HepG2 (cell line): ENCODE measurements around the gene TYROBP. TPM values are rescaled to one million over a fixed set of nuclear protein-coding genes. Genes with fewer than 3 reads are reported as not detected.

ENCODE experiments used
- ELF4 ChIP-seq: sonication (generic); formaldehyde crosslinking; IDR thresholded peaks from 2 replicates; pipeline ENCODE4 v1.5.0; 2020; ENCODE audit warnings: missing genetic modification reagents, mild to moderate bottlenecking, moderate library complexity, borderline replicate concordance
- ESRRA ChIP-seq: sonication (generic); formaldehyde crosslinking; IDR thresholded peaks from 2 replicates; pipeline ENCODE4 v1.5.1; 2020; ENCODE audit warnings: mild to moderate bottlenecking, low read depth, missing genetic modification reagents
- FIP1L1 ChIP-seq: fragments of 200-400 bp; formaldehyde crosslinking; IDR thresholded peaks from 2 replicates; pipeline ENCODE4 v1.6.1; 2018; ENCODE audit warnings: low read depth, mild to moderate bottlenecking, low read length, moderate library complexity, borderline replicate concordance; ENCODE audit not compliant: insufficient read depth
- FOXO1 ChIP-seq: sonication (generic); formaldehyde crosslinking; IDR thresholded peaks from 2 replicates; pipeline ENCODE4 v1.4.0; 2020; ENCODE audit warnings: missing genetic modification reagents
- HOXA3 ChIP-seq: sonication (generic); formaldehyde crosslinking; IDR thresholded peaks from 2 replicates; pipeline ENCODE4 v1.5.0; 2020; ENCODE audit warnings: missing genetic modification reagents
- KAT7 ChIP-seq: IDR thresholded peaks from 2 replicates; pipeline ENCODE4 v1.6.1; 2018; ENCODE audit warnings: borderline replicate concordance, missing compliant biosample characterization
- MEIS2 ChIP-seq: sonication (generic); formaldehyde crosslinking; IDR thresholded peaks from 2 replicates; pipeline ENCODE4 v1.9.0; 2021; ENCODE audit warnings: mild to moderate bottlenecking, missing genetic modification reagents
- NFRKB ChIP-seq: fragments of 450-650 bp; IDR thresholded peaks from 2 replicates; pipeline ENCODE4 v1.6.1; 2017
- PATZ1 ChIP-seq: sonication (generic); formaldehyde crosslinking; IDR thresholded peaks from 2 replicates; pipeline ENCODE4 v1.4.0; 2020; ENCODE audit warnings: missing genetic modification reagents
- PHF21A ChIP-seq: sonication (generic); formaldehyde crosslinking; IDR thresholded peaks from 2 replicates; pipeline ENCODE4 v1.5.0; 2020; ENCODE audit warnings: mild to moderate bottlenecking, missing genetic modification reagents
- SNAPC4 ChIP-seq: sonication (generic); formaldehyde crosslinking; IDR thresholded peaks from 2 replicates; pipeline ENCODE4 v1.4.0; 2020; ENCODE audit warnings: mild to moderate bottlenecking, missing genetic modification reagents
- SRSF9 ChIP-seq: fragments of 200-400 bp; formaldehyde crosslinking; IDR thresholded peaks from 2 replicates; pipeline ENCODE4 v1.6.1; 2018; ENCODE audit warnings: borderline replicate concordance, mild to moderate bottlenecking, low read depth, low read length; ENCODE audit not compliant: insufficient read depth, poor library complexity, severe bottlenecking
- ZC3H4 ChIP-seq: sonication (generic); formaldehyde crosslinking; IDR thresholded peaks from 2 replicates; pipeline ENCODE4 v1.4.0; 2020; ENCODE audit warnings: missing genetic modification reagents, borderline replicate concordance
- ZFP82 ChIP-seq: sonication (generic); formaldehyde crosslinking; IDR thresholded peaks from 2 replicates; pipeline ENCODE4 v1.5.1; 2020; ENCODE audit warnings: mild to moderate bottlenecking, missing genetic modification reagents, borderline replicate concordance
- ZFP91 ChIP-seq: sonication (generic); formaldehyde crosslinking; IDR thresholded peaks from 2 replicates; pipeline ENCODE4 v1.9.0; 2022; ENCODE audit warnings: missing genetic modification reagents, mild to moderate bottlenecking, borderline replicate concordance
- ZNF205 ChIP-seq: IDR thresholded peaks from 2 replicates; pipeline ENCODE4 v1.6.1; 2018; ENCODE audit warnings: missing biosample characterization, missing genetic modification reagents
- ZNF230 ChIP-seq: sonication (generic); formaldehyde crosslinking; IDR thresholded peaks from 2 replicates; pipeline ENCODE4 v1.4.0; 2020; ENCODE audit warnings: mild to moderate bottlenecking, missing genetic modification reagents
- ZNF331 ChIP-seq: sonication (generic); formaldehyde crosslinking; IDR thresholded peaks from 2 replicates; pipeline ENCODE4 v1.4.0; 2020; ENCODE audit warnings: missing genetic modification reagents
- ZNF749 ChIP-seq: sonication (generic); formaldehyde crosslinking; IDR thresholded peaks from 2 replicates; pipeline ENCODE4 v1.8.0; 2022; ENCODE audit warnings: mild to moderate bottlenecking, missing genetic modification reagents, moderate library complexity, borderline replicate concordance
- polyA plus RNA-seq, 8 experiments: library from polyadenylated mRNA; depleted of rRNA in 3 of 8; stranded (reverse) in 7 of 8; unstranded in 1 of 8; fragments of >200 nt; fragmentation: Illumina TruSeq in 4 of 8; extraction: Trizol in 4 of 8; gene quantifications; 2 replicates each; pipeline versions ENCODE4 v1.2.1 to v1.2.3, GENCODE V29; 2011 to 2016; ENCODE audit warnings: low read depth in 4 of 8, missing spikeins in 1 of 8, mixed read lengths in 1 of 8; ENCODE audit not compliant: insufficient read depth in 1 of 8
- total RNA-seq, 5 experiments: library from RNA; depleted of rRNA; stranded (reverse); fragments of >200 nt; fragmentation: Illumina TruSeq; extraction: Trizol; gene quantifications; 2 replicates each; pipeline ENCODE4 v1.2.3, GENCODE V29; 2016; ENCODE audit warnings: low read depth in 1 of 5

Gene TYROBP
- total and polyA plus RNA-seq, 2 of the 13 experiments (the other 11 are each of a cell fraction or from before 2014, with no cell fraction given) = not detected

DNA sequence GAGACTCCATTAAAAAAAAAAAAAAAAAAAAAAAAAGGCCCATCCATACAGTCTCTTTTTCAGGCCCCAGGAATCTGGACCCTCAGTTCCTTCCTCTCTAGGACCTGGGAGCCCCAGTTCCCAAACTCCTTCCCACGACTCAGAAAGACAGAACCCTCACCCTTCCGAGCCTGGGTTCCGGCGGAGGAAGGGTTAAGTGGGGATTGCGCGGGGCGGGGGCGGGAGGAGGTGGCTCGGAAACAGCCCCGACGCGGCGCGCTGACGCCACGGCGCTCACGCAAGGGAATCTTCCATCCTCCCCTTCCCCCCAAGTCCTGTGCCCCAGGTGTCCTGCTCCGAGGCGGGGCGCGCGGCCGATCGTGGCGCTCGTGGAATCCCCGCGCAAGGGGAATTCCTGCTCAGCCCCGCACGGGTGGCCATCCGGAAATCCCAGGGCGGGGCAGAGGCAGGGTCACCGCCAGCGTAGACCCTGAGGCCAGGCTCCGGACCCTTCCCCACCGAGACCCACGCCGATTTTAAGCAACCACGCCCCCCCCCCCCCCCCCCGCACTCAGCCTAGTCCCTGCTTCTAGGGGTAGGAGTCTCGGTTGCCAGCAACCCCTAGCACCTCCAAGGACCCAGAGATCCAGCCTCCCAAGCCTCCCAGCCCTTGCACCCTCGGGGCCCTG is 8.4 kb downstream of the TYROBP start (continued):
- TF ChIP-seq MEIS2 (no peak), ZFP91 (peak; percentile 12; the same call in 1 of the 2 replicates), ZNF205 (CRISPR knock-in tag) (no peak), ZNF331 (CRISPR knock-in tag) (0 out of 2 replicates have a peak, but pooled peaks have one; percentile 17), PHF21A (CRISPR knock-in tag) (0 out of 2 replicates have a peak, but pooled peaks have one; percentile 26), SNAPC4 (CRISPR knock-in tag) (no peak), ZNF749 (CRISPR knock-in tag) (no peak), SRSF9 (no peak), ZFP82 (CRISPR knock-in tag) (no peak), ZC3H4 (CRISPR knock-in tag) (no peak), NFRKB (no peak), PATZ1 (CRISPR knock-in tag) (peak; percentile 84), FIP1L1 (no peak), ZNF230 (no peak), ELF4 (CRISPR knock-in tag) (no peak), HOXA3 (CRISPR knock-in tag) (peak; percentile 68), KAT7 (CRISPR knock-in tag) (no peak), FOXO1 (CRISPR knock-in tag) (0 out of 2 replicates have a peak, but pooled peaks have one; percentile 12), ESRRA (CRISPR knock-in tag) (no peak)
